Measurements from ENCODE around the gene FOXO3.

GRCh38 chr6:108714766-108715414 lies 154.2 kb downstream of the FOXO3 start:
- TF ChIP-seq CTCF (IDR thresholded peaks at IDR 0.05 in 4 of 5, conservative IDR thresholded peaks at IDR 0.05 in 1 of 5), result no peak
- TF ChIP-seq POLR2A (IDR thresholded peaks at IDR 0.05), result no peak

Measured in gastrocnemius medialis (tissue), 4 donors.